Activated naive CD8-positive, alpha-beta T cell treated with anti-CD3 and anti-CD28 coated beads, Interleukin-2, amount 50 U/mL, for 24 hours (primary cell): ENCODE measurements around the gene SMAD3.
A peak's percentile ranks its signal among the peaks of the same experiment; 100 is the strongest.
"Not testable (repeated sequence)": the region's sequence is repeated elsewhere in the genome, so short reads cannot be mapped to it uniquely, and the experiment has no call there.

Experiments used
- ATAC-seq: fragments of 150-1000 bp; cut with Tn5 transposase; one replicate; pipeline ENCODE4 v1.10.0; 2021
- DNase-seq: peaks from one replicate; pipeline ENCODE4 v3.0.0; 2021
- H3K27ac Mint-ChIP-seq: one replicate; pipeline ENCODE4 v1.8.0; 2021; ENCODE audit warnings: mild to moderate bottlenecking, mixed read lengths
- H3K27me3 Mint-ChIP-seq: one replicate; pipeline ENCODE4 v1.8.0; 2021; ENCODE audit warnings: mixed read lengths
- H3K36me3 Mint-ChIP-seq: one replicate; pipeline ENCODE4 v1.8.0; 2021; ENCODE audit warnings: low read depth, mixed read lengths
- H3K4me1 Mint-ChIP-seq: one replicate; pipeline ENCODE4 v1.8.0; 2021; ENCODE audit warnings: mixed read lengths
- H3K4me3 Mint-ChIP-seq: one replicate; pipeline ENCODE4 v1.8.0; 2021; ENCODE audit warnings: mild to moderate bottlenecking, moderate library complexity, mixed read lengths
- H3K9me3 Mint-ChIP-seq: one replicate; pipeline ENCODE4 v1.8.0; 2021; ENCODE audit warnings: mixed read lengths

The SMAD3 gene

GRCh38 chr15:67145312-67145610 lies 79.9 kb downstream of the SMAD3 start:
- DNase-seq: no peak
- H3K9me3 Mint-ChIP-seq: no peaks in the 10 kb centered on the region
- no peaks in the 10 kb centered on the region for H3K27me3 Mint-ChIP-seq
- peaks cover 3% of the 10 kb centered on the region for H3K36me3 Mint-ChIP-seq
- H3K27ac Mint-ChIP-seq: peak overlapping the region; percentile 54
- peaks cover 88% of the 10 kb centered on the region for H3K4me1 Mint-ChIP-seq
- no peak for ATAC-seq
- H3K4me3 Mint-ChIP-seq: no peak overlapping the region

- H3K27me3 Mint-ChIP-seq: no peaks in the 10 kb centered on the region
- H3K4me1 Mint-ChIP-seq: peaks cover 88% of the 10 kb centered on the region
- DNase-seq (no peak), ATAC-seq (no peak)
- peaks cover 3% of the 10 kb centered on the region for H3K36me3 Mint-ChIP-seq
- H3K27ac Mint-ChIP-seq: peak overlapping the region; percentile 54
- no peak overlapping the region for H3K4me3 Mint-ChIP-seq
- H3K9me3 Mint-ChIP-seq: no peaks in the 10 kb centered on the region
Measured at GRCh38 chr15:67145710-67146109, 80.3 kb downstream of the SMAD3 start.

- H3K9me3 Mint-ChIP-seq: no peaks in the 10 kb centered on the region
- H3K4me1 Mint-ChIP-seq: peaks cover 88% of the 10 kb centered on the region
- peak overlapping the region; percentile 64 for H3K27ac Mint-ChIP-seq
- DNase-seq (no peak), ATAC-seq (no peak)
- H3K4me3 Mint-ChIP-seq: no peak overlapping the region
- H3K36me3 Mint-ChIP-seq: peaks cover 2% of the 10 kb centered on the region
- H3K27me3 Mint-ChIP-seq: no peaks in the 10 kb centered on the region
Measured at GRCh38 chr15:67146234-67146633, 80.8 kb downstream of the SMAD3 start.

GRCh38 chr15:67146875-67147381 lies 81.5 kb downstream of the SMAD3 start:
- Mint-ChIP-seq H3K4me1 (peaks cover 86% of the 10 kb centered on the region), H3K36me3 (peaks cover 2% of the 10 kb centered on the region), H3K4me3 (peak overlapping the region; percentile 34), H3K9me3 (no peaks in the 10 kb centered on the region), H3K27me3 (no peaks in the 10 kb centered on the region), H3K27ac (peak overlapping the region; percentile 64)
- ATAC-seq: peak; percentile 27
- no peak for DNase-seq

- Mint-ChIP-seq H3K9me3 (no peaks in the 10 kb centered on the region), H3K27me3 (no peaks in the 10 kb centered on the region), H3K4me3 (peak overlapping the region; percentile 34), H3K27ac (peak overlapping the region; percentile 64), H3K4me1 (peaks cover 86% of the 10 kb centered on the region), H3K36me3 (peaks cover 2% of the 10 kb centered on the region)
- no peak for ATAC-seq
- DNase-seq: no peak
Measured at GRCh38 chr15:67147396-67147949, 82.1 kb downstream of the SMAD3 start.

GRCh38 chr15:67148196-67148701 lies 82.8 kb downstream of the SMAD3 start:
- Mint-ChIP-seq H3K36me3 (peaks cover 2% of the 10 kb centered on the region), H3K9me3 (no peaks in the 10 kb centered on the region), H3K4me1 (peaks cover 89% of the 10 kb centered on the region), H3K4me3 (no peak overlapping the region), H3K27ac (peak overlapping the region; percentile 39), H3K27me3 (no peaks in the 10 kb centered on the region)
- DNase-seq (no peak), ATAC-seq (no peak)

- Mint-ChIP-seq H3K9me3 (no peaks in the 10 kb centered on the region), H3K27me3 (no peaks in the 10 kb centered on the region), H3K4me3 (no peak overlapping the region), H3K36me3 (peaks cover 2% of the 10 kb centered on the region), H3K4me1 (peaks cover 86% of the 10 kb centered on the region), H3K27ac (no peak overlapping the region)
- DNase-seq: no peak
- ATAC-seq: no peak
Measured at GRCh38 chr15:67149068-67149772, 83.8 kb downstream of the SMAD3 start.

- Mint-ChIP-seq H3K27ac (peak overlapping the region; percentile 95), H3K4me1 (peaks cover 85% of the 10 kb centered on the region), H3K36me3 (peaks cover 2% of the 10 kb centered on the region), H3K9me3 (no peaks in the 10 kb centered on the region), H3K27me3 (no peaks in the 10 kb centered on the region), H3K4me3 (no peak overlapping the region)
- DNase-seq: no peak
- ATAC-seq: no peak
Measured at GRCh38 chr15:67149773-67150022, 84.3 kb downstream of the SMAD3 start.

GRCh38 chr15:67150023-67150860 lies 84.8 kb downstream of the SMAD3 start:
- DNase-seq (peak; percentile 62), ATAC-seq (peak; percentile 72)
- peaks cover 80% of the 10 kb centered on the region for H3K4me1 Mint-ChIP-seq
- peaks cover 2% of the 10 kb centered on the region for H3K36me3 Mint-ChIP-seq
- H3K9me3 Mint-ChIP-seq: no peaks in the 10 kb centered on the region
- H3K27ac Mint-ChIP-seq: peak overlapping the region; percentile 95
- H3K4me3 Mint-ChIP-seq: peak overlapping the region; percentile 75
- no peaks in the 10 kb centered on the region for H3K27me3 Mint-ChIP-seq

- no peak overlapping the region for H3K4me3 Mint-ChIP-seq
- H3K4me1 Mint-ChIP-seq: peaks cover 70% of the 10 kb centered on the region
- no peak for ATAC-seq
- DNase-seq: no peak
- H3K27me3 Mint-ChIP-seq: no peaks in the 10 kb centered on the region
- H3K9me3 Mint-ChIP-seq: peaks cover 6% of the 10 kb centered on the region
- H3K27ac Mint-ChIP-seq: peak overlapping the region; percentile 8
- peaks cover 10% of the 10 kb centered on the region for H3K36me3 Mint-ChIP-seq
Measured at GRCh38 chr15:67152429-67152828, 87.0 kb downstream of the SMAD3 start.

GRCh38 chr15:67153044-67153443 lies 87.6 kb downstream of the SMAD3 start:
- Mint-ChIP-seq H3K36me3 (peaks cover 10% of the 10 kb centered on the region), H3K4me1 (peaks cover 69% of the 10 kb centered on the region)
- not testable (repeated sequence) for ATAC-seq, H3K27me3 Mint-ChIP-seq, DNase-seq, H3K9me3 Mint-ChIP-seq, H3K4me3 Mint-ChIP-seq, H3K27ac Mint-ChIP-seq

- Mint-ChIP-seq H3K27me3 (no peaks in the 10 kb centered on the region), H3K4me1 (peaks cover 58% of the 10 kb centered on the region), H3K36me3 (peaks cover 10% of the 10 kb centered on the region), H3K4me3 (no peak overlapping the region), H3K9me3 (peaks cover 6% of the 10 kb centered on the region), H3K27ac (no peak overlapping the region)
- ATAC-seq (no peak), DNase-seq (no peak)
Measured at GRCh38 chr15:67154249-67154648, 88.8 kb downstream of the SMAD3 start.

GRCh38 chr15:67156426-67156825 lies 91.0 kb downstream of the SMAD3 start:
- peaks cover 40% of the 10 kb centered on the region for H3K4me1 Mint-ChIP-seq
- H3K27me3 Mint-ChIP-seq: no peaks in the 10 kb centered on the region
- peaks cover 9% of the 10 kb centered on the region for H3K36me3 Mint-ChIP-seq
- no peak for DNase-seq
- H3K27ac Mint-ChIP-seq: no peak overlapping the region
- no peak for ATAC-seq
- peaks cover 6% of the 10 kb centered on the region for H3K9me3 Mint-ChIP-seq
- no peak overlapping the region for H3K4me3 Mint-ChIP-seq

GRCh38 chr15:67156834-67157233 lies 91.4 kb downstream of the SMAD3 start:
- peak; percentile 61 for ATAC-seq
- peaks cover 6% of the 10 kb centered on the region for H3K9me3 Mint-ChIP-seq
- DNase-seq: no peak
- peaks cover 37% of the 10 kb centered on the region for H3K4me1 Mint-ChIP-seq
- no peak overlapping the region for H3K27ac Mint-ChIP-seq
- peaks cover 9% of the 10 kb centered on the region for H3K36me3 Mint-ChIP-seq
- no peaks in the 10 kb centered on the region for H3K27me3 Mint-ChIP-seq
- H3K4me3 Mint-ChIP-seq: no peak overlapping the region
